SK-N-SH treated with all-trans-retinoic acid at 6 μM for 48 hours (cell line): ENCODE data around the gene GNPTAB.
A peak's percentile ranks its signal among the peaks of the same experiment; 100 is the strongest.
"Not testable (repeated sequence)": the region's sequence is repeated elsewhere in the genome, so short reads cannot be mapped to it uniquely, and the experiment has no call there.

Experiments
- ATAC-seq: fragments of 200-7000 bp; cut with Tn5 transposase; 3 replicates; pipeline ENCODE4 v1.9.1; 2020; ENCODE audit warnings: mild to moderate bottlenecking, moderate library complexity
- ARNTL ChIP-seq: fragments of 450-650 bp; formaldehyde crosslinking; IDR thresholded peaks from 2 replicates; pipeline ENCODE4 v1.5.0; 2020; ENCODE audit warnings: low read depth, mild to moderate bottlenecking, moderate library complexity, borderline replicate concordance
- CSDC2 ChIP-seq: fragments of 250-450 bp; sonication (Bioruptor Pico); IDR thresholded peaks from 2 replicates; pipeline ENCODE4 v1.5.0; 2020; ENCODE audit warnings: mild to moderate bottlenecking, moderate library complexity
- ESRRG ChIP-seq: fragments of 250-450 bp; sonication (Bioruptor Pico); IDR thresholded peaks from 2 replicates; pipeline ENCODE4 v1.6.1; 2021; ENCODE audit warnings: mild to moderate bottlenecking
- ISL1 ChIP-seq: fragments of 250-450 bp; sonication (Bioruptor Pico); IDR thresholded peaks from 2 replicates; pipeline ENCODE4 v2.1.2; 2022; ENCODE audit warnings: mild to moderate bottlenecking, moderate library complexity
- OSR1 ChIP-seq: fragments of 250-450 bp; sonication (Bioruptor Pico); IDR thresholded peaks from 2 replicates; pipeline ENCODE4 v1.8.0; 2022; ENCODE audit warnings: moderate library complexity, mild to moderate bottlenecking, inconsistent platforms
- PPARA ChIP-seq: fragments of 250-450 bp; sonication (Bioruptor Pico); IDR thresholded peaks from 2 replicates; pipeline ENCODE4 v1.5.0; 2020; ENCODE audit warnings: mild to moderate bottlenecking, borderline replicate concordance
- RARB ChIP-seq: fragments of 250-450 bp; sonication (Bioruptor Pico); IDR thresholded peaks from 2 replicates; pipeline ENCODE4 v1.8.0; 2021; ENCODE audit warnings: mild to moderate bottlenecking, moderate library complexity
- TCF4 ChIP-seq: fragments of 250-450 bp; sonication (Bioruptor Pico); IDR thresholded peaks from 2 replicates; pipeline ENCODE4 v1.8.0; 2021; ENCODE audit warnings: mild to moderate bottlenecking, moderate library complexity, borderline replicate concordance
- TOX ChIP-seq: fragments of 250-450 bp; sonication (Bioruptor Pico); IDR thresholded peaks from 2 replicates; pipeline ENCODE4 v1.8.0; 2021; ENCODE audit warnings: mild to moderate bottlenecking, moderate library complexity, borderline replicate concordance
- ZC3H10 ChIP-seq: fragments of 250-450 bp; sonication (Bioruptor Pico); IDR thresholded peaks from 2 replicates; pipeline ENCODE4 v1.5.1; 2021; ENCODE audit warnings: mild to moderate bottlenecking, moderate library complexity
- ZFP3 ChIP-seq: fragments of 250-450 bp; sonication (Bioruptor Pico); IDR thresholded peaks from 2 replicates; pipeline ENCODE4 v1.5.0; 2020; ENCODE audit warnings: mild to moderate bottlenecking, moderate library complexity
- ZNF565 ChIP-seq: fragments of 450-650 bp; formaldehyde crosslinking; conservative IDR thresholded peaks from 2 replicates; pipeline ENCODE4 v1.5.0; 2020; ENCODE audit warnings: low read depth, mild to moderate bottlenecking, moderate library complexity
- ZNF8 ChIP-seq: fragments of 450-650 bp; formaldehyde crosslinking; IDR thresholded peaks from 2 replicates; pipeline ENCODE4 v1.5.0; 2020; ENCODE audit warnings: mild to moderate bottlenecking, moderate library complexity
- TF ChIP-seq, protein P1 (sequence below): fragments of 250-450 bp; sonication (Bioruptor Pico); IDR thresholded peaks from 2 replicates; pipeline ENCODE4 v1.5.1; 2021; ENCODE audit warnings: mild to moderate bottlenecking, moderate library complexity
- TF ChIP-seq, protein P2 (sequence below): fragments of 250-450 bp; sonication (Bioruptor Pico); IDR thresholded peaks from 2 replicates; pipeline ENCODE4 v1.8.0; 2020; ENCODE audit warnings: mild to moderate bottlenecking, moderate library complexity, borderline replicate concordance
- TF ChIP-seq, protein P3 (sequence below): fragments of 250-450 bp; sonication (Bioruptor Pico); IDR thresholded peaks from 2 replicates; pipeline ENCODE4 v1.5.1; 2020; ENCODE audit warnings: low read depth, mild to moderate bottlenecking, moderate library complexity

Gene GNPTAB

DNA sequence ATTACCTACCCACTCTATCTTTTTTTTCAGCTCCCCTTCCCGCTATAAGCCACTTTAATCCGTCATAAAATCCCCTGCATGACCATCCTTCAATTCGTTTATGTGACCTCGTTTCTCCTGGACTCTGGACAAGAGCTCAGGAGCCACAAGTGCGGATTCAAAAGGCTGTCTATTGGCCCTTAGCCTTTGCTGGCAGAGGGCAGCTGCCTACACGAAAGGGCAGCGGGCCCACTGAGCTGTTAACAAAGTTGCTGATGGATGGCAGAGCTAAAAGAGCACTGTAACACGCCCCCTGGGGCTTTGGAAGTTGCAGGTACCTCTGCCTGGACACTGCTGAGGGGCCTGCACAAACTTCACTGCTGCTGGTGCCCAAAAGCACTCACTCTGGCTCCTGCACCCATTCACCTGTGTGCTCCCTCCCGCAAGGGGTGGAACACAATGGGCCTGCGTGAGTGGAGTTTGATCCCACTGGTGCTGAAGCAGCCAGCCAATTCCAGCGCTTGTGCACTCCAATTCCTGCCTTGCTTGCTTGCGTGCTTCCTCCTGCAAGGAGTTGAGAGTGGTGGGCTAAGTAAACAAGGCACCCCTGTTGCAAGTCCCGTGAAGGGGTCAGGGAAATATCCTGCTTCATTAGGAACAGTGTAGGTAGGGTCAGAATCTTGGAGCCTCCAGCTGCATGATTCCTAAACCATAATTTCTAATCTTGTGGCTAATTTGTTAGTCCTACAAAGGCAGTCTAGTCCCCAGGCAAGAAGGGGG, 36.0 kb upstream of the GNPTAB start (continued):
- TF ChIP-seq, protein P1, sequence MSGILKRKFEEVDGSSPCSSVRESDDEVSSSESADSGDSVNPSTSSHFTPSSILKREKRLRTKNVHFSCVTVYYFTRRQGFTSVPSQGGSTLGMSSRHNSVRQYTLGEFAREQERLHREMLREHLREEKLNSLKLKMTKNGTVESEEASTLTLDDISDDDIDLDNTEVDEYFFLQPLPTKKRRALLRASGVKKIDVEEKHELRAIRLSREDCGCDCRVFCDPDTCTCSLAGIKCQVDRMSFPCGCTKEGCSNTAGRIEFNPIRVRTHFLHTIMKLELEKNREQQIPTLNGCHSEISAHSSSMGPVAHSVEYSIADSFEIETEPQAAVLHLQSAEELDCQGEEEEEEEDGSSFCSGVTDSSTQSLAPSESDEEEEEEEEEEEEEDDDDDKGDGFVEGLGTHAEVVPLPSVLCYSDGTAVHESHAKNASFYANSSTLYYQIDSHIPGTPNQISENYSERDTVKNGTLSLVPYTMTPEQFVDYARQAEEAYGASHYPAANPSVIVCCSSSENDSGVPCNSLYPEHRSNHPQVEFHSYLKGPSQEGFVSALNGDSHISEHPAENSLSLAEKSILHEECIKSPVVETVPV, result no peak
- TF ChIP-seq ZNF8 (CRISPR knock-in tag) (no peak), ARNTL (CRISPR knock-in tag) (no peak), CSDC2 (no peak), TCF4 (CRISPR knock-in tag) (no peak), ZNF565 (CRISPR knock-in tag) (no peak), TOX (no peak), PPARA (CRISPR knock-in tag) (no peak)
- TF ChIP-seq, protein P2, sequence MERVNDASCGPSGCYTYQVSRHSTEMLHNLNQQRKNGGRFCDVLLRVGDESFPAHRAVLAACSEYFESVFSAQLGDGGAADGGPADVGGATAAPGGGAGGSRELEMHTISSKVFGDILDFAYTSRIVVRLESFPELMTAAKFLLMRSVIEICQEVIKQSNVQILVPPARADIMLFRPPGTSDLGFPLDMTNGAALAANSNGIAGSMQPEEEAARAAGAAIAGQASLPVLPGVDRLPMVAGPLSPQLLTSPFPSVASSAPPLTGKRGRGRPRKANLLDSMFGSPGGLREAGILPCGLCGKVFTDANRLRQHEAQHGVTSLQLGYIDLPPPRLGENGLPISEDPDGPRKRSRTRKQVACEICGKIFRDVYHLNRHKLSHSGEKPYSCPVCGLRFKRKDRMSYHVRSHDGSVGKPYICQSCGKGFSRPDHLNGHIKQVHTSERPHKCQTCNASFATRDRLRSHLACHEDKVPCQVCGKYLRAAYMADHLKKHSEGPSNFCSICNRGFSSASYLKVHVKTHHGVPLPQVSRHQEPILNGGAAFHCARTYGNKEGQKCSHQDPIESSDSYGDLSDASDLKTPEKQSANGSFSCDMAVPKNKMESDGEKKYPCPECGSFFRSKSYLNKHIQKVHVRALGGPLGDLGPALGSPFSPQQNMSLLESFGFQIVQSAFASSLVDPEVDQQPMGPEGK (CRISPR knock-in tag), result no peak
- TF ChIP-seq, protein P3, sequence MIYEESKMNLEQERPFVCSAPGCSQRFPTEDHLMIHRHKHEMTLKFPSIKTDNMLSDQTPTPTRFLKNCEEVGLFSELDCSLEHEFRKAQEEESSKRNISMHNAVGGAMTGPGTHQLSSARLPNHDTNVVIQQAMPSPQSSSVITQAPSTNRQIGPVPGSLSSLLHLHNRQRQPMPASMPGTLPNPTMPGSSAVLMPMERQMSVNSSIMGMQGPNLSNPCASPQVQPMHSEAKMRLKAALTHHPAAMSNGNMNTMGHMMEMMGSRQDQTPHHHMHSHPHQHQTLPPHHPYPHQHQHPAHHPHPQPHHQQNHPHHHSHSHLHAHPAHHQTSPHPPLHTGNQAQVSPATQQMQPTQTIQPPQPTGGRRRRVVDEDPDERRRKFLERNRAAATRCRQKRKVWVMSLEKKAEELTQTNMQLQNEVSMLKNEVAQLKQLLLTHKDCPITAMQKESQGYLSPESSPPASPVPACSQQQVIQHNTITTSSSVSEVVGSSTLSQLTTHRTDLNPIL (CRISPR knock-in tag), result no peak

DNA sequence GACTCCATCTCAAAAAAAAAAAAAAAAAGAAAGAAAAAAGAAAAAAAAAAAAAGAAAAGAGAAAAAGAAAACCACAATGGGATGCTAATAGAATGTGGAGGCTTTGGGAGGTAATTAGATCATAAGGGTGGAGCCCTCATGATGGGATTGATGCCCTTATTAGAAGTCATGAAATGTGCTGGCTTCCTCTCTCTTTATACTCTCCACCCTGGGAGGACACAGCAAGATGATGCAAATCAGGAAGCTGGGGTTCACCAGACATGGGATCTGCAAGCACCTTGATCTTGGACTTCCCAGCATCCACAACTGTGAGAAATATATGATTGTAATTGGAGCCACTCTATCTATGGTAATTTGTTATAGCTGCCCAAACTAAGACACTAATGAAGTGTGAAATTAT, 33.2 kb upstream of the GNPTAB start:
- TF ChIP-seq PPARA (CRISPR knock-in tag) (no peak), ISL1 (CRISPR knock-in tag) (no peak), TOX (no peak), ZNF565 (CRISPR knock-in tag) (no peak), ZFP3 (no peak), RARB (CRISPR knock-in tag) (no peak), CSDC2 (no peak), ESRRG (CRISPR knock-in tag) (no peak), ZC3H10 (no peak), ARNTL (CRISPR knock-in tag) (no peak), ZNF8 (CRISPR knock-in tag) (no peak)
- ATAC-seq, result no peak

DNA sequence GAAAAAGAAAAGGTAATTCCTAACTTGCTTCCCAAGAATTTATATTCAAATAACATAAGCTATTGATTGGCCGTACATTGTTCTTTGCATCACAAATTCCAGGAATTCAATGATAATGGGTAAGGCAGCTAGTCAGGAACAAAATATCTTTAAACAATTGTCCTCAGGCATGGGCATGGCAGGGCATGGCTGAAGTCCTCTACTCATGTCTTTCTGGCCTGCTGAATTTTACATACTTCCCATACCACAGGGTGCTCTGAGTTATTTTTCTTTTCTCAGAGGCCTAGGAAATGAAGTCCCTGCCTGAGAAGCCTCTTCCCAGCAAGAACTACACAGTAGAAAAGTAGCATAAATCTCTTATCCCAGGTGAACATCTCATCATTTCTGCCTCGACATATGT, 31.5 kb upstream of the GNPTAB start:
- TF ChIP-seq, protein P2 (CRISPR knock-in tag), result no peak
- TF ChIP-seq RARB (CRISPR knock-in tag) (no peak), ESRRG (CRISPR knock-in tag) (no peak), ARNTL (CRISPR knock-in tag) (no peak), ZC3H10 (no peak)
- TF ChIP-seq, all 23 proteins: peak for 0
- ATAC-seq, result no peak

DNA sequence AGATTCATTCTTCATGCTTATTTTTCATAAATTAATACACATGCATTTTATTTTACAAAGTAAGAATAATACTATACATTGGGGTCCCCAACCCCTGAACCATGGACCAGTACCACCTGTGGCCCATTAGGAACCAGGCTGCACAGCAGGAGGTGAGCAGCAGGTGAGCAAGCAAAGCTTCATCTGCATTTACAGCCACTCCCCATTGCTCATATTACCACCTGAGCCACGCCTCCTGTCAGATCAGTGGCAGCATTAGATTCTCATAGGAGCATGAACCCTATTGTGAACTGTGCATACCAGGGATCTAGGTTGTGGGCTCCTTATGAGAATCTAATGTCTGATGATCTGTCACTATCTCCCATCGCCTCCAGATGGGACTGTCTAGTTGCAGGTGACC, 30.9 kb upstream of the GNPTAB start:
- not testable (repeated sequence) for ATAC-seq

DNA sequence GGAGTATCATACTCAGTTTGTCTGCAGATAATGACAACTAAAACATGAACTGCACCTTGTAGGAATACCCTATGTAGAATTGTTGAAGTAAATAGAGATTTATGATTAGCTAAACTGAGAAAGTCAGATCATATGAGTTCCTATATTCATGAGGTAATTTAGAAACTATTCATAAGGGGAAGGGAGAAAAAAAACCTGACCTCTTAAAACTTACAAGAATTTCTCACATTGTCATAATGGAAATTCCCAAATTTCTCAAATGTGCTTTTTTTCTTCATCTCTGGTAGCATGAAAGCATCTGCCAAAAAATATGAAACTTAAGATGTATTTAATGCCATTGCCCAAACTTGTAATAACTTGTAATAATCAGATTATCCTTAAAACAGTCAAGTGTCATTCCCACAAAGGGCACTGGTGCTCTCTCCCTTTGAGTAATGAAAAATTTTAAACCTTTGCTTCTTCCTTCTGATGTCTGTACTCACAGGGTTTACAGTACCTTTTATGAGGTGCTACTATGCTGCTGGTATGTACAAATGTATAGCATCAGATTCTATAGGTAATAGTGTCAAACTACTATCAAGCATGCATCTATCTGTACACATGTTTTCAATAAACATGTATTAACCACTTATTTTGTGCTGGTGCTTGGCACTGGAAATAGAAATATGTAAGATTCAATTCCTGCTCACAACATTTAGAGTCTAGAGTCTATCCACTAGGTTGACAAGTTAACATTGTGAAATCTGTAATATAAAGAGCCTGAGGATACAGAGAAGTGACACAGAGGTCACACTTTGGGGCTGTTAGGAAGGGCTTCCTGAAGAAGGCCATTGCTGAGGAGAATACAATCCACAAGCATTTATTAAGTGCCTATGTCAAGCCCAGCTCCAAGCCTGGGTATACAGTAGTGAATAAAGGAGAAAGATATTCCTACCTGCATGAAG, 29.2 kb upstream of the GNPTAB start:
- ATAC-seq, result peak; percentile 55
- TF ChIP-seq ESRRG (CRISPR knock-in tag), result no peak
- TF ChIP-seq, protein P1, result no peak
- TF ChIP-seq ZNF565 (CRISPR knock-in tag), result no peak
- TF ChIP-seq OSR1 (CRISPR knock-in tag), result no peak
- TF ChIP-seq ISL1 (CRISPR knock-in tag), result peak; percentile 68; the same call in 1 of the 2 replicates
- TF ChIP-seq RARB (CRISPR knock-in tag), result no peak
